Mononuclear cell (primary cell): ENCODE results near the gene SLC6A19. TPM values are rescaled to one million over a fixed set of nuclear protein-coding genes. Genes with fewer than 3 reads are reported as not detected.

Source experiments
- H3K27me3 ChIP-seq: 2 replicates; pipeline ENCODE4 v1.6.0; 2011; ENCODE audit warnings: low read length, control low read depth; ENCODE audit not compliant: insufficient read depth
- H3K4me1 ChIP-seq: 2 replicates; pipeline ENCODE4 v1.5.1; 2011; ENCODE audit warnings: mild to moderate bottlenecking, low read length, control low read depth; ENCODE audit not compliant: insufficient read depth
- H3K4me3 ChIP-seq: 2 replicates; pipeline ENCODE4 v1.5.1; 2011; ENCODE audit warnings: mild to moderate bottlenecking, low read length, moderate library complexity
- H3K9me3 ChIP-seq: 2 replicates; pipeline ENCODE4 v1.5.1; 2011; ENCODE audit warnings: low read depth, mild to moderate bottlenecking, control low read depth, low read length
- total RNA-seq: library from RNA; depleted of rRNA; stranded (reverse); fragments of >200 nt; gene quantifications from one replicate; pipeline ENCODE4 v1.2.3, GENCODE V29; 2012

Gene SLC6A19
- total RNA-seq, 1 donor = not detected

DNA sequence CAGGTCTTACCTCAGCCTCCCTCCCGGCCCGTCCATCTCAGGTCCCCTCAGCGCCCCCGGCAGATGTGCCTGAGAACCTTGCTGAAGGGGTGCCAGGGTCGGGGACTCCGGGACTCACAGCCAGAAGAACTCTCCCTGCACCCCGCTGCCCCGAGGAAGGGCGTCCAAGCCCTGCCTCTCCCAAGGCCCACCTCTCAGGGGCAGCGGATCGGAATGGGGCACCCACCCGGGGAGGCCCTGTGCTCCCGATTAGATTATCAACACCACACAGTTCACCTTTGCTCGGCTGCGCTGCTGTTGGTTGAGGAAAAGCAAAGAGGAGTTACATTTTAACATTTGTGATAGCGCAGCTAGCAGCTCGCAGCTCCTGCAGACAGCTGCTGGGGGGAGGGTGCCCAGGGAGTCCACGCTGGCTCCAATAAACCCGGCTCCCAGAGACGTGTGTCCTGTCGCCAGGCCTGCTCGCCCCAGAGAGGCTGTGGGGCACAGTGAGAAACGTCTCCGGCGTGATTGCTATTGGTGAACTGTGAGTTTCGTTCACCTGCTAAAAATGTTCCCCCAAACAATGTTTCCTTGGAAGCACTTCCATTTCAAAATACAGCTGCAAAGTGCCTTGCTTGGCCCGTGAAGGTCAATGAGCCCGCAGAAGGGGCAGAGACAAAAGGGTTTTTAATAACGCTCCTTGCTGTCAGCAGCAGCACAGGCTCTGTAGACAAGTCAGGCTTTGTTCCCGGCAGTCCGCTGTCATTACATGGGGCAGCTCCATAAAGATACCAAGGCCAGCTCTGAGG, 18.6 kb upstream of the SLC6A19 start:
- H3K27me3 ChIP-seq = no peaks in the 10 kb centered on the region
- no peaks in the 10 kb centered on the region for H3K4me1 ChIP-seq
- no peak overlapping the region for H3K4me3 ChIP-seq
- no peaks in the 10 kb centered on the region for H3K9me3 ChIP-seq

DNA sequence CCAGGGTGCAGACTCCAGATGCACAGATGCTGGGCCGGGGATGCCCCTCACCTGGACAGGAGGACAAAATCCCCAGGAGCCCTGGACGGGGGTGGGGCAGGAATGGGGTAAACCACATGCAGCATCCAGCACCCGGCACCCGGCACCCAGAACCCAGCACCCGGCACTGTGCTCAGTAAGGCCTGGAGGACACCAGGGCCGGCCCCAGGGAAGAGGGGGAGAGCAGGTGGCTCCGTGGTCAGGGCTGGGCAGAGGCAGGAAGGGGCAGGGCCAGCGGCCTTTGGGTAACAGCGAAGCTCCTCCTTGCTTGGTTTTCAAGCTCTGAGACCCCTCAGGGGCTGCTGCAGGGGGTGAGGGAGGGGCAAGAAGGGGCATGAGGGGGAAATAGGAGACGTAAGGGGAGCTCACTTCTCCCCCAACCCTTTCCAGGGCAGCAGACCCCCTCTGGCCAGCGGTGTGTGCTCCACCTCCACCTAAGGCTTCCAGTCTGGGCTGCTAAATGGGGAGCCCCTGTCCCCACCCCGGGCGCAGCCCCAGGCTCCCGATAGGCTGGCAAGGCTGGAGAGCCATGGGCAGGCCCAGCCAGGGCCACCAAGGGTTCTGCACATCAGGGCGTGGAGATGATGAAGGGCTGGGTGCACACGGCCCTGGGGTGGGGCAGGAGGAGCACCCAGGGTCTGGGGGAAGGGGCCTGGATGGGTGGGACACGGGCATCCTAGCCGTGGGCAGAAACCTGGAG, 17.8 kb upstream of the SLC6A19 start:
- H3K4me1 ChIP-seq = no peaks in the 10 kb centered on the region
- no peak overlapping the region for H3K4me3 ChIP-seq
- H3K27me3 ChIP-seq = no peaks in the 10 kb centered on the region
- no peaks in the 10 kb centered on the region for H3K9me3 ChIP-seq

DNA sequence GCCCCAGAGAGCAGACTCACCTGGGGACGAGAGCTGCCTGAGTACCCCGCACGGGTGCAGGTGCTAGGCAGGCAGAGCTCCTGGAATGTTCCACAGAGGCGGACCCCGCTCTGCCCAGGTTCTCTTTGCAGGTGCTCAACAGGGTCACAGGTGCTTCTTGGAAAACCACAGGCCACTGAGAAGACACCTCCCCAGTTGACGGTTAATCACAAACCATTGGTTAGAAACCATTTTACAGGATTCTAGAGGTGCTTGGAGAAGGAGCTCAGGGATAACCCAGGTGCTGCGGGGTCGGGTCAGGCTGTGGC, 17.3 kb upstream of the SLC6A19 start:
- H3K9me3 ChIP-seq = no peaks in the 10 kb centered on the region
- no peaks in the 10 kb centered on the region for H3K27me3 ChIP-seq
- H3K4me3 ChIP-seq = no peak overlapping the region
- H3K4me1 ChIP-seq = no peaks in the 10 kb centered on the region

GRCh38 chr5:1184481-1184880, 16.9 kb upstream of the SLC6A19 start:
- Histone ChIP-seq H3K4me3 (no peak overlapping the region), H3K4me1 (no peaks in the 10 kb centered on the region), H3K27me3 (no peaks in the 10 kb centered on the region), H3K9me3 (no peaks in the 10 kb centered on the region)

DNA sequence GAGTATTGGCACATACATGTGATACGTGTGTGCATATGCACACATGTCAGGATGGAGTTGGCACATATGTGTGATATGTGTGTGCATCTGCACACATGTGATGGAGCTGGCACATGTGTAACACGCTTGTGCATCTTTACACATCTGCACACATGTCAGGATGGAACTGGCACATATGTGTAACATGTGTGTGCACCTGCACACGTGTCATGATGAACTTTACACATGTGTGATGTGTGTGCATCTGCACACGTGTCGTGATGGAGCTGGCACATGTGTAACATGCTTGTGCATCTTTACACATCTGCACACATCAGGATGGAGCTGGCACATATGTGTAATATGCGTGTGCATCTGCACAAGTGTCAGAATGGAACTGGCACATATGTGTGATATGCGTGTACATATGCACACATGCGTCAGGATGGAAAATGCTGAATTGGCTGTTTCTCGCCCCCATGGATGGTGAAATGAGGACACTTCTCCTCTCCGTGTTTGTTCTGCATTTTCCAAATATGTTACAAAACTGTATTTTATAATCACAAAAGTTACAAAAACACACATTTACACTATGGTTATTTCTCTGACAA, 16.3 kb upstream of the SLC6A19 start:
- no peaks in the 10 kb centered on the region for H3K4me1 ChIP-seq
- H3K4me3 ChIP-seq = no peak overlapping the region
- no peaks in the 10 kb centered on the region for H3K9me3 ChIP-seq
- no peaks in the 10 kb centered on the region for H3K27me3 ChIP-seq

DNA sequence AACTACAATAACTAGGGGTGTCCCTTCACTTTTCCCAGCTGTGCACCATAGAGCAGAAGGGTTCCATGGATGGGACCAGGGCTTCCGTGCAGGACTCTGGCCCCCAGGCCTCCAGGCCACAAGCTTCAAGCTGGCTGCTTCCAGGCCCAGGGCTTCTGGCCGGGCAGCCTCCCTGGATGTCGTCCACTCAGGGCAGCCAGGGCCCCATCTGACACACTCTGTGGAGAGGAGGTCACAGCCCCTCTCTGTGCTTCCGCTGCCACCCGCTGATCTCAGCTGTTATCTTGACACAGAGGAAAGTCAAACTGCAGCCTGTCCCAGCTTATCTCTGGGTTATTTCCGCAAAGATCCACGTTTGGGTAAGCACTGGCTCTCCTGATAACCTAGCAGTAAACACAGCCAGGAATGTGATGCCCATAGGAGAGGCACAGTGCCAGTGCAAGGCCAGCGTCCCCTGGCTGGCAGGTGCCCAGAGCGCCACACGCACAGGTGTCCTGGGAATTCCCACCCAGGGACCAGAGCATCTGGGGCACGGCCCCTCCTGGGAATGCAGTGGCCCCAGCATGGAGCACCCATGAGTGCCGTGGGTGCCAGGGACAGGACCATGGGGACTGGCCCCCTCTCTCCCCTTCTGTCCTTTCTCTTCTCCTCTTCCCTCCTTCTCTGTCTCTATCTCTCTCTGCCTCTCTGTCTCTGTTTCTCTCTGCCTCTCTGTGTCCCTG, 15.6 kb upstream of the SLC6A19 start:
- Histone ChIP-seq H3K4me3 (no peak overlapping the region), H3K4me1 (no peaks in the 10 kb centered on the region), H3K9me3 (no peaks in the 10 kb centered on the region), H3K27me3 (no peaks in the 10 kb centered on the region)

DNA sequence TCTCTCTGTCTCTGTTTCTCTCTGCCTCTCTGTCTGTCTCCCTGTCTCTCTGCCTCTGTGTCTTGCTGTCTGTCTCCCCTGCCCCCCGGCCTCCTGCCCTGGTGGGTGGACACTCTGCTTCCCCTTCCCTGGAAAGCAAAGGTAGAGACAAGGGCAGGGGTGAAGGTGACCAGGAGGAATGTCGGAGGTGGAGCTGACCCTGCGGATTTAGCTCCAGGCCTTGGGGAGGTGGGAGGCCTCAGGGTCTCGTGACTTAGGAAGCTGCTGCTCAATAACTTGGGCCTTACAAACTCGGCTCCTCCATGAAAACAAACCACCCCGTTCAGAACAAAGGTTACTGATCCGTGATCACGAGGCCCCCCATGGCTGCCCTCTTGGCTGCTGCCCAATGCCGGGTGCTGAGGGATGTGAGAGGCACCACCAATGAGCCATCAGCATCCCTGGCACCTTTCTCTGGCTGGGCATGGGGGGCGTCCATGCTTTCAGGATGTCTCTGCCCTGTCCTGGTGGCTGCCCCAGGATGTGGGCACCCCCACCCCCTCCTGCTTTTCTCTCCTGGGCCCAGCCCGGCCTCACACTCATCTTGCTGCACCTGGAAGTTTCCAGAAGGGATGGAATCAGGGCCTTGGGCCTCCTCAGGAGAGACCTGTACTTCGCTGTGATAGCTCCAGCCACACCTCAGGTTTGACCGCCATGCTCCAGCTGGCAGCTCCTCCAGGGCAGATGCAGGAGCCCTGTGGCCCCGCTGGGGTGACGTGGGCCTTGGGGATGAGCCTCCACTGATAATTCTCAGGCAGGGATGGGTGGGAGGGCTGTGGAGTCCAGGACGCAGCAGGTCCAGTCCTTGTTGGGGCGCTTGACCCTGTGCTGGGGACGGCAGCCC, 14.8 kb upstream of the SLC6A19 start:
- Histone ChIP-seq H3K9me3 (no peaks in the 10 kb centered on the region), H3K4me3 (no peak overlapping the region), H3K4me1 (no peaks in the 10 kb centered on the region), H3K27me3 (no peaks in the 10 kb centered on the region)

DNA sequence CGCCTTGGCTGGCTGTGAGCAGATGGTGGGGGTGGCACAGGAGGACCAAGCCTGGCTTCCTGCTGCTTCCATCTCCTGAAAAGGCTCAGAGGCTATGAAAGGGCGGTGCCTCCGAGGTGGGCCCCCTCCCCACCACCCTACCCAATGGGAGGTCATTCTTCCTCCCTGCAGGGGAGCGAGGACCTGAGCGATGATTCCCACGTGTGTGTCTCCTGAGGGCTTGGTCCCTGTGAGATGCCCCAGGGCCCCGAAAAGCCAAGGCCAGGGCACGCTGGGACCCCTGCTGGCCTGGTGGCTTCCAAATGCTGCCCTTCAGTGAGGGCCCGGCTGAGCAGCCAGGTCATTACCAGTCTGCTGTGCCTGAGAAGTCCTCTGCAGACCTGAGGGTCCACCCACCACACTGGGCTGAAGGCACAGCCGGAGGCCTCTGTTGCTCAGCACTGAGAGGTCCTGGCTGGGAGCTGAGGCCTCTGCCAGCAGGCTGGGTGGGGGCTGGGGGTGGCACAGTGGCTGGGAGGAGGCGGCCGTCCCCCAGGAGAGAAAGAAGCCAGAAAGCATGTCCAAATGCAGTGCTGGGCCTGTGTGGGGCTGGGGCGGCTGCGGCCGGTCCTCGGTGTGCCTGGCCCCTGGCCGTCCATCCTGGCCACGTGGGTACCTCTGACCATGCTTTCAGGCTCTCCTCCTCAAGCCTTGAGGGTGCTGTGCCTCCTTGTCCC, 14.0 kb upstream of the SLC6A19 start:
- Histone ChIP-seq H3K4me3 (no peak overlapping the region), H3K9me3 (no peaks in the 10 kb centered on the region), H3K4me1 (no peaks in the 10 kb centered on the region), H3K27me3 (no peaks in the 10 kb centered on the region)

DNA sequence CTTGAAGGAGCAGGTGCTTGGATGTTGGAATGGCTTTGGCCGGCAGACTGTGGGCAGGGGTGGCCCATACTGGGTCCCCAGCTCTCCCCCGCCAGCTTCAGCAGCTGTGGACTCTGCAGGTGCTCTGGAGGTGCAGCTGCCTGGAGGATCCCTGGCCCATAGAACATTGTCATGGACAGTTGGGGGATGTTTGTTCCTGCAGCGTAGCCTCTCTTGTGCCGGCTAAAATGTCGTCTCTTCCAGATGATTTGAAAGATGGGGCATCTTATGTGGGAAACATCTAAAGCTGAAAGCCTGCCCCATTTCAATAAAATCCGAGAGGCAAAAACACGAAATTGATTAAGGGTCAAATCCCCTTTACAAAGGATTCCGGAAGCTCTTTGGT, 13.5 kb upstream of the SLC6A19 start:
- H3K9me3 ChIP-seq = no peaks in the 10 kb centered on the region
- H3K4me1 ChIP-seq = no peaks in the 10 kb centered on the region
- H3K27me3 ChIP-seq = no peaks in the 10 kb centered on the region
- no peak overlapping the region for H3K4me3 ChIP-seq

DNA sequence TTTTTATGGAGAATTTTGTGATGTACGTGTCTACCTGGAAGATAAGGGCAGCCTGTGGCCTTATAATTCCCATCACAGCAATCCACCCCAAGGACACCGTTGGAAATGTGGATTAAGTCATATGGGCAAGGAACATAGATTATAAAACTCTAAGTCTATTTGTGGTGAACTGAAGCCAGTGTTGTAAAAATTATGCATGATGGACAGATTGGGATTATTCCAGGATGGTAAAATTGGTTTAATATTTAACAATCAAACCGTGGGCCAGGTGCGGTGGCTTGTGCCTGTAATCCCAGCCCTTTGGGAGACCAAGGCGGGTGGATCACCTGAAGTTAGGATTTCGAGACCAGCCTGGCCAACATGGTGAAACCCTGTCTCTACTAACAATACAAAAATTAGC, 12.9 kb upstream of the SLC6A19 start:
- Histone ChIP-seq H3K9me3 (no peaks in the 10 kb centered on the region), H3K4me3 (no peak overlapping the region), H3K27me3 (no peaks in the 10 kb centered on the region), H3K4me1 (no peaks in the 10 kb centered on the region)

DNA sequence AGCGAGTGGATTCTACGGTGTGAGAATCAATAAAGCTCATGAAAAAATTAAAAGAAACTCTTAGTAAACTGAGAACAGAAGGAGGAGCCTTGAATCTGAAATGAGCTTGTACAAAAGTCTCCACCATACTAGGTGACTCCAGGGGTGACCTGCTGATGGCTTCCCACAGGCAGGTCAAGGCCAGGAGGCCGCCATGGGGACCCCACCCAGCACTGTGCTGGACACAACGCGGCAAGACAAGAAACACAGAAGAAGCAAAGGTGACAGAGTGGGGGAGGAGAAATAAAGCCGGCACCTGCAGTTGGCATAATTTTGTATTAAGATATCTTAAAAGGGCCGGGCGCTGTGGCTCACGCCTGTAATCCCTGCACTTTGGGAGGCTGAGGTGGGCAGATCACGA, 12.1 kb upstream of the SLC6A19 start:
- no peak overlapping the region for H3K4me3 ChIP-seq
- no peaks in the 10 kb centered on the region for H3K9me3 ChIP-seq
- no peaks in the 10 kb centered on the region for H3K27me3 ChIP-seq
- H3K4me1 ChIP-seq = no peaks in the 10 kb centered on the region

DNA sequence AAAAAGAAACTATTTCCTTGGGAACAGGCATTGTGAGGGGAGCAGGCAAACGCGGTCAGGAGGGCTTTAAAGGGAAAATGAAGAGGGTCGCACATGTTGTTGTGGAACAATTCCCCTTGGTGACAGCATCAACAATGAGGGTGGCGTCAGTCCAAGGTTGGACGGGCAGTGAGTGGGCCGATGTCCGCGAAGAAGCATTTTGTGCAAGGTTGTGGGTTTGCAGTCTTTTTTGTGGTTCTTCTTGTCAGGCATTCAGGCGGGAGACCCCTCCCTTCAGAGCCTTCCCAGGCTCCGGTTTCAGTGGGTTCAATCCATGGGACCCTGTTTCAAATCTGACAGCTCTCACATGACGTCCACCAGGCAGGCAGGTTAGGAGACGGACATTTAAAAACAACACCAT, 11.1 kb upstream of the SLC6A19 start:
- Histone ChIP-seq H3K27me3 (no peaks in the 10 kb centered on the region), H3K9me3 (no peaks in the 10 kb centered on the region), H3K4me3 (no peak overlapping the region), H3K4me1 (no peaks in the 10 kb centered on the region)

- no peak overlapping the region for H3K4me3 ChIP-seq
- no peaks in the 10 kb centered on the region for H3K9me3 ChIP-seq
- no peaks in the 10 kb centered on the region for H3K4me1 ChIP-seq
- no peaks in the 10 kb centered on the region for H3K27me3 ChIP-seq
Measured at GRCh38 chr5:1190837-1191239, 10.6 kb upstream of the SLC6A19 start.

- Histone ChIP-seq H3K27me3 (no peaks in the 10 kb centered on the region), H3K9me3 (no peaks in the 10 kb centered on the region), H3K4me3 (no peak overlapping the region), H3K4me1 (no peaks in the 10 kb centered on the region)
Measured at GRCh38 chr5:1192971-1193590, 8.3 kb upstream of the SLC6A19 start.
